Peyer's patch (tissue), 4 donors: Measurements from ENCODE around the gene STK10. TPM values are rescaled to one million over a fixed set of nuclear protein-coding genes. Genes with fewer than 3 reads are reported as not detected.

ENCODE experiments used
- DNase-seq, 3 donors: peaks; one replicate each; pipeline ENCODE4 v3.0.0-alpha.2; 2017 to 2019
- H3K27ac ChIP-seq, 4 donors: fragments of 200-600 bp; sonication (generic); one replicate each; pipeline ENCODE4 v1.5.1; 2016 to 2019
- H3K27me3 ChIP-seq, 2 donors: fragments of 200-600 bp; sonication (generic); one replicate each; pipeline ENCODE4 v1.5.1; 2019
- H3K36me3 ChIP-seq, 3 donors: fragments of 200-600 bp; sonication (generic); one replicate each; pipeline ENCODE4 v1.5.1; 2016 to 2019
- H3K4me1 ChIP-seq, 4 donors: fragments of 200-600 bp; sonication (generic); one replicate each; pipeline ENCODE4 v1.5.1; 2016 to 2019
- H3K4me3 ChIP-seq, 4 donors: fragments of 200-600 bp; sonication (generic); 1 replicate in 3 of 4; 2 replicates in 1 of 4; pipeline ENCODE4 v1.5.1; 2016 to 2019; ENCODE audit warnings: mild to moderate bottlenecking in 1 of 4
- H3K9me3 ChIP-seq, 4 donors: fragments of 200-600 bp; sonication (generic); one replicate each; pipeline ENCODE4 v1.5.1; 2016 to 2019; ENCODE audit warnings: mild to moderate bottlenecking in 1 of 4
- CTCF ChIP-seq, 6 experiments: fragments of 450-650 bp in 4 of 6; fragments of 200-600 bp in 2 of 6; sonication (generic) in 1 of 6; IDR thresholded peaks; one replicate each; pipeline ENCODE4 v1.5.1; 2017 to 2019; ENCODE audit warnings: antibody characterized with exemption in 6 of 6, mild to moderate bottlenecking in 3 of 6, moderate library complexity in 1 of 6
- POLR2A ChIP-seq, 2 donors: fragments of 450-650 bp; IDR thresholded peaks; one replicate each; pipeline ENCODE4 v1.5.1; 2017; ENCODE audit warnings: antibody characterized with exemption in 2 of 2, mild to moderate bottlenecking in 2 of 2, moderate library complexity in 2 of 2
- total RNA-seq, 4 donors: library from RNA; depleted of rRNA; stranded (reverse); fragments of >200 nt; gene quantifications; one replicate each; pipeline ENCODE4 v1.1.0, GENCODE V29; 2016

Gene STK10
- total RNA-seq, 4 donors from 2014 or later, result 26.3 to 202 (median 68.1) TPM

- Histone ChIP-seq H3K27ac (no peak overlapping the region), H3K4me1 (no peaks in the 10 kb centered on the region), H3K4me3 (no peak overlapping the region), H3K36me3 (peaks cover 0 to 62% (median 0%) of the 10 kb centered on the region in 3 donors), H3K27me3 (no peaks in the 10 kb centered on the region), H3K9me3 (no peaks in the 10 kb centered on the region)
- DNase-seq, result no peak
- TF ChIP-seq POLR2A (IDR thresholded peaks at IDR 0.05) (no peak), CTCF (IDR thresholded peaks at IDR 0.05) (no peak)
Measured at GRCh38 chr5:172229904-172230303, 41.9 kb upstream of the STK10 start.

GRCh38 chr5:172224996-172225395, 37.0 kb upstream of the STK10 start:
- TF ChIP-seq CTCF (IDR thresholded peaks at IDR 0.05), result no peak
- no peak for TF ChIP-seq POLR2A (IDR thresholded peaks at IDR 0.05)
- DNase-seq, result no peak
- no peaks in the 10 kb centered on the region for H3K4me1 ChIP-seq
- no peaks in the 10 kb centered on the region for H3K9me3 ChIP-seq
- H3K4me3 ChIP-seq, result no peak overlapping the region
- peaks cover 0 to 26% (median 0%) of the 10 kb centered on the region in 3 donors for H3K36me3 ChIP-seq
- H3K27me3 ChIP-seq, result no peaks in the 10 kb centered on the region
- H3K27ac ChIP-seq, result no peak overlapping the region

- no peaks in the 10 kb centered on the region for H3K27me3 ChIP-seq
- no peak overlapping the region for H3K27ac ChIP-seq
- no peaks in the 10 kb centered on the region for H3K9me3 ChIP-seq
- H3K4me3 ChIP-seq, result no peak overlapping the region
- DNase-seq, result no peak
- no peaks in the 10 kb centered on the region for H3K4me1 ChIP-seq
- TF ChIP-seq POLR2A (IDR thresholded peaks at IDR 0.05), result no peak
- TF ChIP-seq CTCF (IDR thresholded peaks at IDR 0.05), result no peak
- H3K36me3 ChIP-seq, result peaks cover 0 to 26% (median 0%) of the 10 kb centered on the region in 3 donors
Measured at GRCh38 chr5:172223901-172224873, 36.2 kb upstream of the STK10 start.

- Histone ChIP-seq H3K36me3 (peaks cover 0 to 4% (median 0%) of the 10 kb centered on the region in 3 donors), H3K4me1 (no peaks in the 10 kb centered on the region), H3K27ac (no peak overlapping the region), H3K9me3 (no peaks in the 10 kb centered on the region), H3K4me3 (no peak overlapping the region), H3K27me3 (no peaks in the 10 kb centered on the region)
- no peak for DNase-seq
- no peak for TF ChIP-seq CTCF (IDR thresholded peaks at IDR 0.05)
- no peak for TF ChIP-seq POLR2A (IDR thresholded peaks at IDR 0.05)
Measured at GRCh38 chr5:172219296-172219695, 31.3 kb upstream of the STK10 start.

GRCh38 chr5:172216345-172216744, 28.3 kb upstream of the STK10 start:
- TF ChIP-seq POLR2A (IDR thresholded peaks at IDR 0.05) (no peak), CTCF (IDR thresholded peaks at IDR 0.05) (no peak)
- peaks cover 0 to 12% (median 0%) of the 10 kb centered on the region in 3 donors for H3K36me3 ChIP-seq

More at GRCh38 chr5:172216345-172216744, 28.3 kb upstream of the STK10 start:
- Histone ChIP-seq H3K27ac (no peak overlapping the region), H3K4me1 (no peaks in the 10 kb centered on the region), H3K9me3 (no peaks in the 10 kb centered on the region), H3K4me3 (no peak overlapping the region), H3K27me3 (no peaks in the 10 kb centered on the region)
- no peak for DNase-seq
